ENCODE data around the gene DYNC1I1.
A peak's percentile ranks its signal among the peaks of the same experiment; 100 is the strongest.

DYNC1I1 gene

DNA sequence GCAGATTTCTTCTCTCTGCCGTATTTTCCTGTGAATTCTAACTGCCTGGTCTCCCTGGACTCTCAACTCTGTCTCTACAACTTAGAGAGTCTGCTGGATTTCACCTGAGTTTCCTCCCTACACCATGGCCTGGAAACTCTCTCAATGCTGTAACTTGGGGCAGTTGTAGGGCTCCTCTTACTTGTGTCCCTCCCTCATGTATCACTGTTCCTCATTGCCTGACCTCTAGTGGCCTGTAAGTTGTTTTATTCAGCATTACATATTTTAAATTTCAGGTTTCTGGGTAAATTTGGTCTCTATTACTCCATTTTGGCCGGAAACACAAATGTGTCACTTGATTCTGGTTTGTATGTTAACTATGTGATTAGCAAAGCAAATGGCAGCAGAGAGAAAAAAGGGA lies 70.9 kb downstream of the DYNC1I1 start:
- intact Hi-C loops (cut with DNase I): no loop called here

DNA sequence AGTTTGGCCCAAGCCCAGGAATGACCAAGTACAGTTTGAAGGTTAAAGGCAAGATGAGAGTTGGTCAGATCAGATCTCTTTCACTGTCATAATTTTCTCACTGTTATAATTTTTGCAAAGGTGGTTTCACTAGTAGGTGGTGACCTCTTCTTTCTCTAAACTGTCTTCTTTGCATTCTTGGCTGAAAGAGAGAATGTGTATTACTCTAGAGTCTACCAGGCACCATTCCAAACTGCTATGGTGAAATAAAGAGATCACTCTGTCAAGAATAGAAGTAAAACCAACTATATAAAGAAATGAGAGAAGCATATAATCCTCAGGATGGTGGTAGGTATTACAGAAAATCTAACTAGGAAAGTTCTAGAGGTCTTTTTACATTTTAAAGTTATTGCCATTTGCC lies 72.7 kb downstream of the DYNC1I1 start:
- no peak for DNase-seq
- intact Hi-C loops (cut with DNase I): no loop called here

More for the DNA sequence above, 70.9 kb downstream of the DYNC1I1 start:
- no peak for DNase-seq

- intact Hi-C loops (cut with DNase I): no loop called here
- no peak for DNase-seq
Measured at GRCh38 chr7:95847061-95847460, 74.7 kb downstream of the DYNC1I1 start.

GRCh38 chr7:95859429-95859828 lies 87.1 kb downstream of the DYNC1I1 start:
- no peak for DNase-seq
- intact Hi-C loops (cut with DNase I): no loop called here

- DNase-seq: no peak
- intact Hi-C loops (cut with DNase I): no loop called here
Measured at GRCh38 chr7:95861041-95861440, 88.7 kb downstream of the DYNC1I1 start.

GRCh38 chr7:95863623-95864022 lies 91.3 kb downstream of the DYNC1I1 start:
- no peak for DNase-seq
- intact Hi-C loops (cut with DNase I): no loop called here

DNA sequence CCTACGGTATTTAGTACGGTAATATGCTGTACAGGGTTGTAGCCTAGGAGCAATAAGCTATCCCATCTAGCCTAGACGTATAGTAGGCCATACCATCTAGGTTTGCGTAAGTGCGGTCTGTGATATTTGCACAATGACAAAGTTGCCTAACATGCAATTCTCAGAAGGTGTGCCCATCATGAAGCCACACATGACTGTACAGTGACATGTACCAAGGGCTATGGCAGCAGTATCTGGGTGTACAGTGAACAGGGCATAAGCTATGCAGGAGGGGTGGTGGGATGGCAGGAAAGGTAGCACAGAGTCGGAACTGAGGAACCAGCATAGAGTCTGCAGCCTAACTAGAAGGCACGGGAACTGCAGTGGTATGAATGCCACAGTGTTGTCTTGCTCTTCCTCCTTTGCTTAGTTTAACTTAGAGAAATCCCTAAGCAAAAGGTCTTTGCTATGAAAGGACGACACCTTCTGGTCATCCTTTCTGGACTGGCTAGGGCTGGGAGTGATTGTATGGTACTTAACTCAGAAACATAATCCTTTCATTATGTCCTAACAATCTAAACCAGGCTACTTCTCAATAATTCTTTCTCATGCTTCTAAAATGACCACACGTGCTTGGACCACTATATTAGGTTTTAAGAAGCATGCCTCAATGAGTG lies 93.5 kb downstream of the DYNC1I1 start:
- intact Hi-C loops (cut with DNase I): no loop called here
- DNase-seq: no peak

GRCh38 chr7:95867309-95867708 lies 95.0 kb downstream of the DYNC1I1 start:
- no peak for DNase-seq
- intact Hi-C loops (cut with DNase I): no loop called here

- intact Hi-C loops (cut with DNase I): loop anchor here (1.0 kb wide), 1 partner anchor 148 kb away; no protein-coding TSS in a partner anchor
- peak in 5 of 10 donors; percentile 21 to 67 (median 31) for DNase-seq
Measured at GRCh38 chr7:95871075-95871848, 98.9 kb downstream of the DYNC1I1 start.

DNA sequence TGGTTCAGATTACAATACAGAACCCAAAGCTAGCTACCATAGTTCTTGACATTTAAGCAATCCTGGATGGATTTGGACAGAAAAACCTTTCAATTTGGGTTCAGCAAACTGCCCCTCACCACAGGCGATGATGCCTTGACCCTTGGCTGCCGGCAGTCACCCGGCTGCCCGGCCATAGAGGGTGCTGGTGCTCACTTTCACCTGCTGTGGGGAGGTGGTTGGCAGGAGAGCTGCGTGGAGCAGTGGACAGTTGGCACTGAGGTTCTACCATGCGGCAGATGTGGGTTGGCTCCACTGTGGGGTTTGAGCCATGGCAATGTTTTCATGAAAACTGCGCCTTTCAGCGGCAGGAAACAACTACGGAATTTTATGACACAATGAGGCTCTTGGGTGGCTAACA lies 99.5 kb downstream of the DYNC1I1 start:
- intact Hi-C loops (cut with DNase I): loop anchor here (1.0 kb wide), 1 partner anchor 149 kb away; no protein-coding TSS in a partner anchor
- DNase-seq: peak in 1 of 10 donors; percentile 79

DNA sequence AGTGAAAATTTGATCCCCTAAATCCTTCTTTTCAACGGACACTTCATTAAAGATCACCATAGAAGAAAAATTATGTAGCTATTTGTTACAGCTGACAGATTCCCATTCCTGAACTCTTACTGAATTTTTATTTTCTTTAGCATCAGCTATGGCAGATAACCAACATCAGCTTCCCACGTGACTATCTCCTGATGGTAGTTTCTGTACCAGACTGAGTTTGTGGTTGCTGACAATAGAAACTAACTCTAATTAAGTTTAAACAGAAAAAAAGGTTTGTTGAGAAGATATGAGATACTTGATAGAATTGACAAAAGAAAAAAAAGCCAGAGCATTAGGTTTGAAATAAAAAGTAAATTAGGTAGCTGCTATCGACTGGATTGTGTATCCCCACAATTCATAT lies 101.8 kb downstream of the DYNC1I1 start:
- intact Hi-C loops (cut with DNase I): no loop called here
- DNase-seq: no peak

DNA sequence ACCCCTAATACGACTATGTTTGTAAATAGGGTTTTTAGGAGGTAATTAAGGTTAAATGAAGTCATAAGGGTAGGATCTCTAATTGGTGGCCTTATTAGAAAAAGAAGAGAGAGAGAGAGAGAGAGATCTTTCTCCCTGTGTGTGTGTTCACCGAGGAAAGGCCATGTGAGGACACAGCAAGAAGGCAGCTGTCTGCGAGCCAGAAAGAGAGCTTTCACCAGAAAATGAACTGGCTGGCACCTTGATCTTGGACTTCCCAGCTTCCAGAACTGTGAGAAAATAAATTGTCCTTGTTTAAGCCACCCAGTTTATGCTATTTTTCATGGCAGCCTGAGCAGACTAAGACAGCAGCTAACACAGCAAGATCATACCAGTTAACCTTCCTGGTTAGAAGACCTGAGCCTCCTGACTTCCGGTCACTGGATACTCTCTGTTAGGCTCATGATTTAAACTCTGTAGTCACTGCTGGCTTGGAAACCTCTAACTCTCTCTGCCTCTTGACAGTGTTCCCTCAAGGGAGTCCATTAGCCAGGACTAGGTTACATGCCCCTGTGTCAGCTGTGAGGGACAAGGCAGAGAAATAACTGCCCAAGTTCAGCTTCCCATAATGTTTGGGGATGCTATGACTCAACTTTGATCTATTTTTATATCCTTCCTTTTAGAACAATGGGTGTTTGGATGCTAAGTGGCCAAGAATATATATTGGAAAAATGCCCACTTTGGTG lies 102.3 kb downstream of the DYNC1I1 start:
- no peak for DNase-seq
- intact Hi-C loops (cut with DNase I): no loop called here

DNA sequence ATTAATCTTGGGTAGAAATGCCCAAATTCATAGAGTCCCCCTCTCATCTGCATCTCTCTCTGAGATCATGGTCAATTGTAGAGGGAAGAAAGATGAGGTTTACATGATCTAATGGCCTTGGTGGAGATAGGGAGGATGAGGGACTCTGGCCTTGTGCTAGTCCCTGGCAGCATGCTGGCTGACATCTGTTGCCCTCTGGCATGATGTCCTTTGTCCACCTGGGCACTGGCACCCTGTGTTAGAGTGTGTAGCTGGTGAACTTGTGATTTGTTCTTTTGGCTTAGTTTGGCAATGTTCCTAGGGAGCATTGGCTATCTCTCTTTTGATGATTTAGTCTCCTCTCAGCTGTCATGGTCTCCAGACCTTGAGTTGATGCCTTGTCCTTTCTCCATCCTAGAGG lies 103.2 kb downstream of the DYNC1I1 start:
- no peak for DNase-seq
- intact Hi-C loops (cut with DNase I): no loop called here

DNA sequence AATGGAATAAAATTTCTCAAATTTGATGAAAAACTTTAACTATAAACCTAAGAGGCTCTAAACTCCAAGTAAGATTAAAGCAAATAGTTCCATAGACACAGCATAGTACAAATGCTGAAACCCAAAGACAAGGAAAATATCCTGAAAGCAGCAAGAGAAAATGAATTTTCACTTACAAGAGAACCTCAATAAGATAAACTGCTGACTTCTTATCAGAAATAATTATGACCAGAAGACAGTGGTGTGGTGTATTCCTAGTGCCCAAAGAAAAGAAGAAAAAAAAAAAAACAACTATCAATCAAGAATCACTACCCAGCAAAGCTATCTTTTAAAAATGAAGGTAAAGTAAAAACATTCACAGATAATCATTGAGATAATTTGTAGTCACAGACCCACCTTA lies 106.3 kb downstream of the DYNC1I1 start:
- no peak for DNase-seq
- intact Hi-C loops (cut with DNase I): no loop called here

GRCh38 chr7:95881597-95881996 lies 109.2 kb downstream of the DYNC1I1 start:
- DNase-seq: no peak

GRCh38 chr7:95883217-95883616 lies 110.9 kb downstream of the DYNC1I1 start:
- DNase-seq: no peak
- intact Hi-C loops (cut with DNase I): no loop called here

More at GRCh38 chr7:95881597-95881996, 109.2 kb downstream of the DYNC1I1 start:
- intact Hi-C loops (cut with DNase I): no loop called here

DNA sequence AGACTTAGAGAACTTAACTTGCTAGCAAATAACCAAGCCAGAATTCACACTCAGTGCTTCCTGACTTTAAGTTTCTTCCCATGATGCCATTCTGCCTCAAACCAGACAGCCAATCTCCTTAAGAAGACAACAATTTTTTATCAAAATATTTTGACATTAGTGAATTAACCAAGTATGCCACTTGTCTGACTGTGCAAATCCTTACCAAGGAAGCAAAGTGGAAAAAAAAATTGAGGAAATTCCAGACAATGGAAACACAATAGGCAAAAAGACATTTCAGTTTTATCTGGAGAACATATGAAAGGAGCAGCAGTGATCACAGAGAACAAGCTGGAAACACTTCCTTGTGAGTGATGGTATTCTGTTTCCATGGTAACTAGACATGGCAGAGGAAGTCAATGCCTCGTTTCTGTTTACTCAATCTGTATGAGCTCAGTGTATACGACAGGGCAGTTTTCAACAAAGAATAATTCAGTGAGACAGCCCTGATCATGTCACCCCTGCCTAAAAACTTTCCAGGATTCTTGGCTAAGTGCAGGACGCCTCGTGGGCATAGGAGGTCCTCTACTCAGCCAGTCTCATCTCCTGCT lies 114.2 kb downstream of the DYNC1I1 start:
- no peak for DNase-seq
- intact Hi-C loops (cut with DNase I): no loop called here

GRCh38 chr7:95893484-95893883 lies 121.1 kb downstream of the DYNC1I1 start:
- no peak for DNase-seq
- intact Hi-C loops (cut with DNase I): no loop called here

DNA sequence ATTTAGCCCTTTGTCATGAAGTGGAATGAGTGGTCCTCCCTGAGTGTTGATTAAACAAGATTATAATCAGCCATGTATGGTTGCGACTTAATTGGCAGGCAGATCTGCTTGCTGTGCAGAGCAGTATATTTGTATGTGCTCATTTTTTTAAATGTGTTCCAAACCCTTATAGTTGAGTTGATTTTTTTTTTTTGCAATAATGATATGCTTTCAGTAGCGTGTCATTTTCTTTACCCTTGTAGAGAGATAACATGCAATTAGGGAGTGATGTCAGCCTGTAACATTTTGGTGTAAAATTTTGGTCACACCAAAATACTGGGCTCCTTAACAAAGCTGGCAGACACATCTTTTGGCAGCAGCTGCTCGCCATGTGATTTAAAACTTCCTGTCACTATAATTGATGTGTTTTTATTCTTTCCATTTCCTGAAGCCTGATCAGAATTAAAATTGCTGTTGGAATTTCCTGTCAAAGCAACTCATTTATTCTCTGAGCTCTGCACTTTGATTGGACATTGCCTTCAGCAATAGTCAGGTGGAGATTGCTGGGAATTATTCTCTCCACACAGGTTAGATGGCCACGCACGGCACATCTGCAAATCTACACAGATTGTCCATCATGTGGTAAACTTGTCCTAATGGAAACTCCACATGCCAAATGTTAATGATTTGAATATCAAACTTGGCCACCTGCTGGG lies 125.3 kb downstream of the DYNC1I1 start:
- no peak for DNase-seq
- intact Hi-C loops (cut with DNase I): no loop called here

DNA sequence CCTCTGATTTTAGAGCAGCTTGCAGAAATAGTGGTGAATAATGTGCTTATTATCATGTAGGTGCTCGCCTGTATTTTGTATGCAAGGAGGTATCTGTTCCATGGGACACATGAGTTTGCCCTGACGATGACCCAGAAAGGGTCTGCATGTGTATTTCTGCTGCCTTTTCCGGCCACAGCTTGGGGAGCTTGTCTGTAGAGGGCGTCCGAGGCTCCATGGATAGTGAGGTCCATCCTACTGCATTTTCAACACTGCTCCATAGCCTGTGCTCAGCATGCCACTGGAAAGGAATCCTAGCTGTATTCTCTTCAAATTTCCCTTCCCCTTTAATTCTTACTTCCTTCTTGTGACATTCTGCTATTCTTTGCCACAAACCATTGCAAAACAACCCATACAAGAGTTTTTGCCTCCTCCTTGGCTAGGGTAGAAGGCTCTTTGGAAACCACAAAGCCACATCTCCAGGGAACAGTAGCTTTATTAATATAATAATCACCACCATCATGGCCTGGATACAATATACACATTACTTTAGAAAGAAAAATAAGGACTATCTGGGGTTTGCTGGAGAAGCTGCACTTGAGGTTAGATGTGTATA lies 127.7 kb downstream of the DYNC1I1 start:
- intact Hi-C loops (cut with DNase I): no loop called here
- no peak for DNase-seq
